SK-N-SH (cell line): ENCODE measurements around the gene DAPP1. TPM values are rescaled to one million over a fixed set of nuclear protein-coding genes. Genes with fewer than 3 reads are reported as not detected.

ENCODE experiments used
- CTCF ChIA-PET: fragments of 300-600, 350-600 bp; formaldehyde crosslinking; extraction: SDS; loops from one replicate; lab custom pipeline; 2021; lab: Yijun Ruan, JAX
- POLR2A ChIA-PET: fragments of 350-600 bp; sonication (Branson Sonifier 250); formaldehyde crosslinking; extraction: SDS; loops from one replicate; lab custom pipeline; 2020; ENCODE audit warnings: antibody characterized with exemption, inconsistent platforms; lab: Yijun Ruan, JAX
- DNase-seq: peaks from one replicate; pipeline ENCODE4 v3.0.0; 2012
- H2AFZ ChIP-seq: fragments of 200-600 bp; sonication (generic); 2 replicates; pipeline ENCODE4 v1.8.1; 2016; ENCODE audit warnings: antibody characterized with exemption, mild to moderate bottlenecking, low read depth
- H3F3A ChIP-seq: fragments of 200-600 bp; sonication (generic); replicated peaks from 2 replicates; pipeline ENCODE3; 2016; ENCODE audit warnings: antibody characterized with exemption, mild to moderate bottlenecking; ENCODE audit not compliant: insufficient read depth
- H3K27ac ChIP-seq, 2 experiments: fragments of 200-500 bp in 1 of 2; fragments of 200-600 bp in 1 of 2; sonication (Bioruptor generic) in 1 of 2; sonication (generic), shearing (Covaris generic) in 1 of 2; 2 replicates each; pipeline versions ENCODE4 v1.5.1 to v1.6.1; 2014 to 2016; ENCODE audit warnings: low read depth in 2 of 2, inconsistent platforms in 1 of 2, low read length in 1 of 2, mild to moderate bottlenecking in 1 of 2, mixed read lengths in 1 of 2
- H3K27me3 ChIP-seq: fragments of 200-600 bp; sonication (generic), shearing (Covaris generic); 2 replicates; pipeline ENCODE4 v1.6.1; 2016; ENCODE audit warnings: mixed run types; ENCODE audit not compliant: insufficient read depth
- H3K36me3 ChIP-seq, 2 experiments: fragments of 200-500 bp in 1 of 2; fragments of 200-600 bp in 1 of 2; sonication (Bioruptor generic) in 1 of 2; sonication (generic) in 1 of 2; replicated peaks in 1 of 2; 2 replicates each; pipeline versions ENCODE3 to v1.5.1; 2014 to 2016; ENCODE audit warnings: low read length in 1 of 2, mild to moderate bottlenecking in 1 of 2; ENCODE audit not compliant: insufficient read depth in 2 of 2, control insufficient read depth in 1 of 2
- H3K4me1 ChIP-seq, 2 experiments: fragments of 200-500 bp in 1 of 2; fragments of 200-600 bp in 1 of 2; sonication (Bioruptor generic) in 1 of 2; sonication (generic), shearing (Covaris generic) in 1 of 2; 2 replicates each; pipeline versions ENCODE4 v1.5.1 to v1.6.1; 2014 to 2016; ENCODE audit warnings: low read depth in 1 of 2, low read length in 1 of 2, mixed run types in 1 of 2; ENCODE audit not compliant: insufficient read depth in 2 of 2, control insufficient read depth in 1 of 2
- H3K4me2 ChIP-seq: fragments of 200-600 bp; sonication (generic), shearing (Covaris generic); 2 replicates; pipeline ENCODE4 v1.6.1; 2017; ENCODE audit warnings: mixed run types
- H3K4me3 ChIP-seq, 2 experiments: fragments of 200-500 bp in 1 of 2; fragments of 200-600 bp in 1 of 2; sonication (Bioruptor generic) in 1 of 2; sonication (generic), shearing (Covaris generic) in 1 of 2; 2 replicates each; pipeline versions ENCODE4 v1.5.1 to v1.8.1; 2014 to 2016; ENCODE audit warnings: low read depth in 2 of 2, inconsistent platforms in 1 of 2, low read length in 1 of 2, mild to moderate bottlenecking in 1 of 2, mixed read lengths in 1 of 2, moderate library complexity in 1 of 2
- H3K79me2 ChIP-seq: fragments of 200-600 bp; sonication (generic); 2 replicates; pipeline ENCODE4 v1.8.1; 2017; ENCODE audit warnings: mild to moderate bottlenecking; ENCODE audit not compliant: insufficient read depth
- H3K9ac ChIP-seq: fragments of 200-600 bp; sonication (generic); 2 replicates; pipeline ENCODE4 v1.6.1; 2017; ENCODE audit warnings: mixed run types
- H3K9me2 ChIP-seq: fragments of 200-600 bp; sonication (generic); 2 replicates; pipeline ENCODE4 v1.6.1; 2017; ENCODE audit warnings: mixed run types
- H3K9me3 ChIP-seq: fragments of 200-600 bp; sonication (generic); 2 replicates; pipeline ENCODE4 v1.6.1; 2017; ENCODE audit warnings: mixed run types, mild to moderate bottlenecking, moderate library complexity
- H4K20me1 ChIP-seq: fragments of 200-600 bp; sonication (generic); 2 replicates; pipeline ENCODE4 v1.6.1; 2017; ENCODE audit warnings: mild to moderate bottlenecking, mixed run types; ENCODE audit not compliant: insufficient read depth
- CHD2 ChIP-seq: fragments of 150-350 bp; IDR thresholded peaks from 2 replicates; pipeline ENCODE4 v1.6.1; 2018; ENCODE audit warnings: low read length; ENCODE audit not compliant: partially characterized antibody
- FOSL2 ChIP-seq: IDR thresholded peaks from 2 replicates; pipeline ENCODE4 v1.4.0; 2012; ENCODE audit warnings: low read depth, mild to moderate bottlenecking, moderate library complexity, borderline replicate concordance
- FOXJ3 ChIP-seq: sonication (generic); formaldehyde crosslinking; IDR thresholded peaks from 2 replicates; pipeline ENCODE4 v1.5.1; 2020; ENCODE audit warnings: mild to moderate bottlenecking, missing genetic modification reagents
- GABPA ChIP-seq: IDR thresholded peaks from 2 replicates; pipeline ENCODE4 v1.4.0; 2012; ENCODE audit warnings: low read depth, mild to moderate bottlenecking
- GATA2 ChIP-seq: sonication (generic); formaldehyde crosslinking; IDR thresholded peaks from 2 replicates; pipeline ENCODE4 v1.5.0; 2020; ENCODE audit warnings: mild to moderate bottlenecking, missing genetic modification reagents
- JUND ChIP-seq: IDR thresholded peaks from 2 replicates; pipeline ENCODE4 v1.4.0; 2012
- MEF2A ChIP-seq: IDR thresholded peaks from 2 replicates; pipeline ENCODE4 v1.4.0; 2012; ENCODE audit warnings: low read depth, borderline replicate concordance
- MXI1 ChIP-seq: IDR thresholded peaks from 2 replicates; pipeline ENCODE4 v1.6.1; 2012; ENCODE audit warnings: mild to moderate bottlenecking, low read depth, low read length, improper control_type of control experiment
- NRF1 ChIP-seq: IDR thresholded peaks from 2 replicates; pipeline ENCODE4 v1.6.1; 2012; ENCODE audit warnings: low read depth, mild to moderate bottlenecking, low read length
- RXRA ChIP-seq: IDR thresholded peaks from 2 replicates; pipeline ENCODE4 v1.4.0; 2012; ENCODE audit warnings: low read depth, mild to moderate bottlenecking, borderline replicate concordance
- SIN3A ChIP-seq: IDR thresholded peaks from 2 replicates; pipeline ENCODE4 v1.6.1; 2012; ENCODE audit warnings: low read depth, mild to moderate bottlenecking, low read length, moderate library complexity, borderline replicate concordance
- SMC3 ChIP-seq: IDR thresholded peaks from 2 replicates; pipeline ENCODE4 v1.6.1; 2012; ENCODE audit warnings: low read depth, low read length, improper control_type of control experiment
- TCF12 ChIP-seq: IDR thresholded peaks from 2 replicates; pipeline ENCODE4 v1.4.0; 2012
- WGBS: methylation state at CpG from one replicate; pipeline ENCODE4 v1.1.6; 2017; ENCODE audit warnings: low lambda C conversion rate; 5-methylcytosine and 5-hydroxymethylcytosine counted together
- polyA plus RNA-seq, 3 experiments: library from polyadenylated mRNA; depleted of rRNA; stranded (reverse); fragments of >200 nt; gene quantifications; 2 replicates each; pipeline ENCODE4 v1.2.3, GENCODE V29; 2012
- TF ChIP-seq, protein P1 (sequence below): IDR thresholded peaks from 2 replicates; pipeline ENCODE4 v1.6.1; 2012; ENCODE audit warnings: mild to moderate bottlenecking, low read depth, low read length, moderate library complexity
- TF ChIP-seq, protein P2 (sequence below): IDR thresholded peaks from 2 replicates; pipeline ENCODE4; 2012
- TF ChIP-seq, protein P3 (sequence below): IDR thresholded peaks from 2 replicates; pipeline ENCODE4 v1.4.0; 2012; ENCODE audit warnings: low read depth, borderline replicate concordance
- TF ChIP-seq, protein P4 (sequence below): fragments of 200-600 bp; sonication (generic); IDR thresholded peaks from 2 replicates; pipeline ENCODE4 v1.6.1; 2017; ENCODE audit warnings: antibody characterized with exemption, mild to moderate bottlenecking, moderate library complexity
- TF ChIP-seq, protein P5 (sequence below): IDR thresholded peaks from 2 replicates; pipeline ENCODE4 v1.4.0; 2012; ENCODE audit warnings: low read depth, borderline replicate concordance
- TF ChIP-seq, protein P6 (sequence below): fragments of 150-350 bp; IDR thresholded peaks from 2 replicates; pipeline ENCODE4 v1.6.1; 2017; ENCODE audit warnings: antibody characterized with exemption, low read length, low read depth, borderline replicate concordance
- TF ChIP-seq, protein P7 (sequence below): IDR thresholded peaks from 2 replicates; pipeline ENCODE4 v1.4.0; 2012; ENCODE audit warnings: low read depth

DAPP1 gene
- polyA plus RNA-seq, 1 of the 3 experiments (the other 2 are of a cell fraction): not detected

DNA sequence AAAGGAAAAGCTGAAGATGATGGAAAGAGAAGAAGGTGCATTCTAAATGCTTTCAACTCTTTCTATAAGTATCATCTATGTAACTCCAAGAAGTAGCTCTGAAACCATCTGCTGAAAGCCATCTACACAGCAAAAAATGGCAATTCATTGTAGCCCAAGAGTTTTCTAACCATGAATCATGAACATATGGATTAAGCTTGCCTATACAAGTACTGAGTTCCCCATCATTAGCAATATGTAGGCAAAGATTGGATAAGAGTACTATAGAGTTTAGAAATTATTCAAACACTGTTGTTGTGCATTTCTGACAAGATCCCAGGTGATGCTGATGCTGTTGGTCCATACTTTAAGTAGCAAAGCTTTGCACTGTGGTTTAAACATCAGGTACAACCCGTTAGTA lies 11.2 kb downstream of the DAPP1 start:
- TF ChIP-seq SMC3 (no peak), MEF2A (no peak), FOSL2 (no peak), FOXJ3 (CRISPR knock-in tag) (no peak), SIN3A (no peak), NRF1 (no peak), TCF12 (no peak), RXRA (no peak), CHD2 (no peak), MXI1 (no peak), JUND (no peak), GATA2 (CRISPR knock-in tag) (no peak), GABPA (no peak)
- TF ChIP-seq, protein P1, sequence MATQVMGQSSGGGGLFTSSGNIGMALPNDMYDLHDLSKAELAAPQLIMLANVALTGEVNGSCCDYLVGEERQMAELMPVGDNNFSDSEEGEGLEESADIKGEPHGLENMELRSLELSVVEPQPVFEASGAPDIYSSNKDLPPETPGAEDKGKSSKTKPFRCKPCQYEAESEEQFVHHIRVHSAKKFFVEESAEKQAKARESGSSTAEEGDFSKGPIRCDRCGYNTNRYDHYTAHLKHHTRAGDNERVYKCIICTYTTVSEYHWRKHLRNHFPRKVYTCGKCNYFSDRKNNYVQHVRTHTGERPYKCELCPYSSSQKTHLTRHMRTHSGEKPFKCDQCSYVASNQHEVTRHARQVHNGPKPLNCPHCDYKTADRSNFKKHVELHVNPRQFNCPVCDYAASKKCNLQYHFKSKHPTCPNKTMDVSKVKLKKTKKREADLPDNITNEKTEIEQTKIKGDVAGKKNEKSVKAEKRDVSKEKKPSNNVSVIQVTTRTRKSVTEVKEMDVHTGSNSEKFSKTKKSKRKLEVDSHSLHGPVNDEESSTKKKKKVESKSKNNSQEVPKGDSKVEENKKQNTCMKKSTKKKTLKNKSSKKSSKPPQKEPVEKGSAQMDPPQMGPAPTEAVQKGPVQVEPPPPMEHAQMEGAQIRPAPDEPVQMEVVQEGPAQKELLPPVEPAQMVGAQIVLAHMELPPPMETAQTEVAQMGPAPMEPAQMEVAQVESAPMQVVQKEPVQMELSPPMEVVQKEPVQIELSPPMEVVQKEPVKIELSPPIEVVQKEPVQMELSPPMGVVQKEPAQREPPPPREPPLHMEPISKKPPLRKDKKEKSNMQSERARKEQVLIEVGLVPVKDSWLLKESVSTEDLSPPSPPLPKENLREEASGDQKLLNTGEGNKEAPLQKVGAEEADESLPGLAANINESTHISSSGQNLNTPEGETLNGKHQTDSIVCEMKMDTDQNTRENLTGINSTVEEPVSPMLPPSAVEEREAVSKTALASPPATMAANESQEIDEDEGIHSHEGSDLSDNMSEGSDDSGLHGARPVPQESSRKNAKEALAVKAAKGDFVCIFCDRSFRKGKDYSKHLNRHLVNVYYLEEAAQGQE: no peak
- TF ChIP-seq, protein P2, sequence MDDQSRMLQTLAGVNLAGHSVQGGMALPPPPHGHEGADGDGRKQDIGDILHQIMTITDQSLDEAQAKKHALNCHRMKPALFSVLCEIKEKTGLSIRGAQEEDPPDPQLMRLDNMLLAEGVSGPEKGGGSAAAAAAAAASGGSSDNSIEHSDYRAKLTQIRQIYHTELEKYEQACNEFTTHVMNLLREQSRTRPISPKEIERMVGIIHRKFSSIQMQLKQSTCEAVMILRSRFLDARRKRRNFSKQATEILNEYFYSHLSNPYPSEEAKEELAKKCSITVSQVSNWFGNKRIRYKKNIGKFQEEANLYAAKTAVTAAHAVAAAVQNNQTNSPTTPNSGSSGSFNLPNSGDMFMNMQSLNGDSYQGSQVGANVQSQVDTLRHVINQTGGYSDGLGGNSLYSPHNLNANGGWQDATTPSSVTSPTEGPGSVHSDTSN: no peak
- TF ChIP-seq, protein P3, sequence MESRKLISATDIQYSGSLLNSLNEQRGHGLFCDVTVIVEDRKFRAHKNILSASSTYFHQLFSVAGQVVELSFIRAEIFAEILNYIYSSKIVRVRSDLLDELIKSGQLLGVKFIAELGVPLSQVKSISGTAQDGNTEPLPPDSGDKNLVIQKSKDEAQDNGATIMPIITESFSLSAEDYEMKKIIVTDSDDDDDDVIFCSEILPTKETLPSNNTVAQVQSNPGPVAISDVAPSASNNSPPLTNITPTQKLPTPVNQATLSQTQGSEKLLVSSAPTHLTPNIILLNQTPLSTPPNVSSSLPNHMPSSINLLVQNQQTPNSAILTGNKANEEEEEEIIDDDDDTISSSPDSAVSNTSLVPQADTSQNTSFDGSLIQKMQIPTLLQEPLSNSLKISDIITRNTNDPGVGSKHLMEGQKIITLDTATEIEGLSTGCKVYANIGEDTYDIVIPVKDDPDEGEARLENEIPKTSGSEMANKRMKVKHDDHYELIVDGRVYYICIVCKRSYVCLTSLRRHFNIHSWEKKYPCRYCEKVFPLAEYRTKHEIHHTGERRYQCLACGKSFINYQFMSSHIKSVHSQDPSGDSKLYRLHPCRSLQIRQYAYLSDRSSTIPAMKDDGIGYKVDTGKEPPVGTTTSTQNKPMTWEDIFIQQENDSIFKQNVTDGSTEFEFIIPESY: no peak
- TF ChIP-seq, protein P4, sequence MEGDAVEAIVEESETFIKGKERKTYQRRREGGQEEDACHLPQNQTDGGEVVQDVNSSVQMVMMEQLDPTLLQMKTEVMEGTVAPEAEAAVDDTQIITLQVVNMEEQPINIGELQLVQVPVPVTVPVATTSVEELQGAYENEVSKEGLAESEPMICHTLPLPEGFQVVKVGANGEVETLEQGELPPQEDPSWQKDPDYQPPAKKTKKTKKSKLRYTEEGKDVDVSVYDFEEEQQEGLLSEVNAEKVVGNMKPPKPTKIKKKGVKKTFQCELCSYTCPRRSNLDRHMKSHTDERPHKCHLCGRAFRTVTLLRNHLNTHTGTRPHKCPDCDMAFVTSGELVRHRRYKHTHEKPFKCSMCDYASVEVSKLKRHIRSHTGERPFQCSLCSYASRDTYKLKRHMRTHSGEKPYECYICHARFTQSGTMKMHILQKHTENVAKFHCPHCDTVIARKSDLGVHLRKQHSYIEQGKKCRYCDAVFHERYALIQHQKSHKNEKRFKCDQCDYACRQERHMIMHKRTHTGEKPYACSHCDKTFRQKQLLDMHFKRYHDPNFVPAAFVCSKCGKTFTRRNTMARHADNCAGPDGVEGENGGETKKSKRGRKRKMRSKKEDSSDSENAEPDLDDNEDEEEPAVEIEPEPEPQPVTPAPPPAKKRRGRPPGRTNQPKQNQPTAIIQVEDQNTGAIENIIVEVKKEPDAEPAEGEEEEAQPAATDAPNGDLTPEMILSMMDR: no peak
- TF ChIP-seq, protein P5, sequence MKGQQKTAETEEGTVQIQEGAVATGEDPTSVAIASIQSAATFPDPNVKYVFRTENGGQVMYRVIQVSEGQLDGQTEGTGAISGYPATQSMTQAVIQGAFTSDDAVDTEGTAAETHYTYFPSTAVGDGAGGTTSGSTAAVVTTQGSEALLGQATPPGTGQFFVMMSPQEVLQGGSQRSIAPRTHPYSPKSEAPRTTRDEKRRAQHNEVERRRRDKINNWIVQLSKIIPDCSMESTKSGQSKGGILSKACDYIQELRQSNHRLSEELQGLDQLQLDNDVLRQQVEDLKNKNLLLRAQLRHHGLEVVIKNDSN: no peak
- TF ChIP-seq, protein P6, sequence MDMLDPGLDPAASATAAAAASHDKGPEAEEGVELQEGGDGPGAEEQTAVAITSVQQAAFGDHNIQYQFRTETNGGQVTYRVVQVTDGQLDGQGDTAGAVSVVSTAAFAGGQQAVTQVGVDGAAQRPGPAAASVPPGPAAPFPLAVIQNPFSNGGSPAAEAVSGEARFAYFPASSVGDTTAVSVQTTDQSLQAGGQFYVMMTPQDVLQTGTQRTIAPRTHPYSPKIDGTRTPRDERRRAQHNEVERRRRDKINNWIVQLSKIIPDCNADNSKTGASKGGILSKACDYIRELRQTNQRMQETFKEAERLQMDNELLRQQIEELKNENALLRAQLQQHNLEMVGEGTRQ: no peak
- TF ChIP-seq, protein P7, sequence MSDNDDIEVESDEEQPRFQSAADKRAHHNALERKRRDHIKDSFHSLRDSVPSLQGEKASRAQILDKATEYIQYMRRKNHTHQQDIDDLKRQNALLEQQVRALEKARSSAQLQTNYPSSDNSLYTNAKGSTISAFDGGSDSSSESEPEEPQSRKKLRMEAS: no peak
- TF ChIP-seq, all 33 proteins: peak for 0
- POLR2A ChIA-PET: no interaction called here
- Histone ChIP-seq H2AFZ (no peak overlapping the region), H3K79me2 (no peaks in the 10 kb centered on the region), H3F3A (no peaks in the 10 kb centered on the region), H3K36me3 (no peaks in the 10 kb centered on the region), H3K9ac (no peak overlapping the region), H3K9me2 (no peaks in the 10 kb centered on the region), H3K9me3 (no peaks in the 10 kb centered on the region), H3K27me3 (no peaks in the 10 kb centered on the region; the same call in 1 of the 2 replicates), H3K4me1 (no peaks in the 10 kb centered on the region), H4K20me1 (no peaks in the 10 kb centered on the region), H3K27ac (no peak overlapping the region), H3K4me3 (no peak overlapping the region), H3K4me2 (no peak overlapping the region)
- CTCF ChIA-PET: interaction anchor here (1.7 kb wide), 1 partner anchor 20 kb away, joined by 6 read pairs; no protein-coding TSS in a partner anchor
- DNase-seq: no peak
- WGBS: 30% methylated on average over 1 of the region's 1 CpG
